NCI-H524 (cell line): ENCODE results near the gene EPB41L1.
A peak's percentile ranks its signal among the peaks of the same experiment; 100 is the strongest.

Experiments used
- DNase-seq, 2 experiments: peaks; one replicate each; lab custom pipeline; 2025; lab: John Stamatoyannopoulos, UW

EPB41L1 gene

GRCh38 chr20:36225666-36226065 is 71.1 kb downstream of the EPB41L1 start:
- DNase-seq = no peak

GRCh38 chr20:36228770-36229169 is 74.2 kb downstream of the EPB41L1 start:
- no peak for DNase-seq

GRCh38 chr20:36230019-36230418 is 75.5 kb downstream of the EPB41L1 start:
- DNase-seq = no peak

- no peak for DNase-seq
Observed at GRCh38 chr20:36231331-36231730, 76.8 kb downstream of the EPB41L1 start.

GRCh38 chr20:36234771-36235320 is 80.3 kb downstream of the EPB41L1 start:
- no peak for DNase-seq

- peak; percentile 66 to 80 for DNase-seq
Observed at GRCh38 chr20:36235892-36236785, 81.6 kb downstream of the EPB41L1 start, which contains the start of gene AAR2. AAR2 (plus strand) TSS chr20:36236478; CDS start chr20:36239869, 3,391 bp downstream.

GRCh38 chr20:36236786-36237121 is 82.2 kb downstream of the EPB41L1 start:
- no peak for DNase-seq

GRCh38 chr20:36237477-36237876 is 82.9 kb downstream of the EPB41L1 start:
- DNase-seq = no peak

- DNase-seq = no peak
Observed at GRCh38 chr20:36238153-36238552, 83.6 kb downstream of the EPB41L1 start.

- DNase-seq = no peak
Observed at GRCh38 chr20:36238760-36239159, 84.2 kb downstream of the EPB41L1 start.

- no peak for DNase-seq
Observed at GRCh38 chr20:36240076-36240475, 85.5 kb downstream of the EPB41L1 start.

- DNase-seq = no peak
Observed at GRCh38 chr20:36241678-36242077, 87.1 kb downstream of the EPB41L1 start.

GRCh38 chr20:36243726-36244125 is 89.2 kb downstream of the EPB41L1 start:
- no peak for DNase-seq

GRCh38 chr20:36246401-36246800 is 91.9 kb downstream of the EPB41L1 start:
- no peak for DNase-seq

GRCh38 chr20:36248836-36249235 is 94.3 kb downstream of the EPB41L1 start:
- no peak for DNase-seq

- DNase-seq = no peak
Observed at GRCh38 chr20:36249450-36249849, 94.9 kb downstream of the EPB41L1 start.

GRCh38 chr20:36251426-36251825 is 96.9 kb downstream of the EPB41L1 start:
- DNase-seq = no peak

GRCh38 chr20:36252511-36252910 is 98.0 kb downstream of the EPB41L1 start:
- DNase-seq = no peak

GRCh38 chr20:36253036-36253435 is 98.5 kb downstream of the EPB41L1 start:
- no peak for DNase-seq

GRCh38 chr20:36254076-36254475 is 99.5 kb downstream of the EPB41L1 start:
- DNase-seq = no peak

GRCh38 chr20:36255445-36255844 is 100.9 kb downstream of the EPB41L1 start:
- DNase-seq = no peak

GRCh38 chr20:36259177-36260061 is 104.9 kb downstream of the EPB41L1 start:
- no peak for DNase-seq

GRCh38 chr20:36260316-36260715 is 105.8 kb downstream of the EPB41L1 start:
- DNase-seq = no peak
